Gastroesophageal sphincter (tissue), 4 donors: ENCODE results near the gene CEP19. TPM values are rescaled to one million over a fixed set of nuclear protein-coding genes. Genes with fewer than 3 reads are reported as not detected.

Experiments
- ATAC-seq: fragments of 150-250 bp; one replicate; pipeline ENCODE4 v1.9.1; 2016; ENCODE audit warnings: mild to moderate bottlenecking, moderate library complexity
- H3K27ac ChIP-seq, 4 donors: fragments of 200-600 bp; sonication (generic) in 3 of 4; 1 replicate in 3 of 4; 2 replicates in 1 of 4; pipeline ENCODE4 v1.5.1; 2016 to 2019
- H3K27me3 ChIP-seq: fragments of 200-600 bp; sonication (generic); one replicate; pipeline ENCODE4 v1.5.1; 2019
- H3K36me3 ChIP-seq, 2 donors: fragments of 200-600 bp; sonication (generic); one replicate each; pipeline ENCODE4 v1.5.1; 2019; ENCODE audit warnings: control low read depth in 1 of 2
- H3K4me1 ChIP-seq, 3 donors: fragments of 200-600 bp; sonication (generic); 1 replicate in 2 of 3; 2 replicates in 1 of 3; pipeline ENCODE4 v1.5.1; 2016 to 2019; ENCODE audit warnings: control low read depth in 2 of 3
- H3K4me3 ChIP-seq, 2 donors: fragments of 200-600 bp; sonication (generic); one replicate each; pipeline ENCODE4 v1.5.1; 2019; ENCODE audit warnings: mild to moderate bottlenecking in 1 of 2, moderate library complexity in 1 of 2
- H3K9me3 ChIP-seq, 3 donors: fragments of 200-600 bp; sonication (generic); one replicate each; pipeline ENCODE4 v1.5.1; 2017 to 2019; ENCODE audit warnings: control low read depth in 2 of 3
- EP300 ChIP-seq: sonication (generic); formaldehyde crosslinking; IDR thresholded peaks from one replicate; pipeline ENCODE4 v1.6.1; 2017; ENCODE audit warnings: antibody characterized with exemption, mild to moderate bottlenecking
- POLR2A ChIP-seq, 2 donors: fragments of 450-650 bp; IDR thresholded peaks; one replicate each; pipeline ENCODE4 v1.6.1; 2017; ENCODE audit warnings: antibody characterized with exemption in 2 of 2, mild to moderate bottlenecking in 2 of 2, moderate library complexity in 1 of 2
- POLR2AphosphoS5 ChIP-seq: sonication (generic); formaldehyde crosslinking; IDR thresholded peaks from one replicate; pipeline ENCODE4 v1.6.1; 2017; ENCODE audit warnings: antibody characterized with exemption
- WGBS, 2 donors: methylation state at CpG; one replicate each; pipeline ENCODE4 v1.1.5; 2018; ENCODE audit warnings: low coverage in 1 of 2; 5-methylcytosine and 5-hydroxymethylcytosine counted together
- small RNA-seq, 4 donors: library from RNA; depleted of rRNA; stranded (forward); fragments of <200 nt; gene quantifications; one replicate each; pipeline ENCODE3, GENCODE V24; 2016
- total RNA-seq, 4 donors: library from RNA; depleted of rRNA; stranded (reverse); fragments of >200 nt; gene quantifications; one replicate each; pipeline ENCODE4 v1.1.0, GENCODE V29; 2016
- TF ChIP-seq, protein P1 (sequence below), 4 experiments: fragments of 200-600 bp in 2 of 4; fragments of 450-650 bp in 2 of 4; sonication (generic) in 1 of 4; IDR thresholded peaks; one replicate each; pipeline ENCODE4 v1.5.1; 2017 to 2019; ENCODE audit warnings: antibody characterized with exemption in 4 of 4, mild to moderate bottlenecking in 2 of 4, moderate library complexity in 2 of 4

The CEP19 gene
- total RNA-seq, 4 donors from 2014 or later, result 1.1 to 4.9 (median 2.9) TPM

DNA sequence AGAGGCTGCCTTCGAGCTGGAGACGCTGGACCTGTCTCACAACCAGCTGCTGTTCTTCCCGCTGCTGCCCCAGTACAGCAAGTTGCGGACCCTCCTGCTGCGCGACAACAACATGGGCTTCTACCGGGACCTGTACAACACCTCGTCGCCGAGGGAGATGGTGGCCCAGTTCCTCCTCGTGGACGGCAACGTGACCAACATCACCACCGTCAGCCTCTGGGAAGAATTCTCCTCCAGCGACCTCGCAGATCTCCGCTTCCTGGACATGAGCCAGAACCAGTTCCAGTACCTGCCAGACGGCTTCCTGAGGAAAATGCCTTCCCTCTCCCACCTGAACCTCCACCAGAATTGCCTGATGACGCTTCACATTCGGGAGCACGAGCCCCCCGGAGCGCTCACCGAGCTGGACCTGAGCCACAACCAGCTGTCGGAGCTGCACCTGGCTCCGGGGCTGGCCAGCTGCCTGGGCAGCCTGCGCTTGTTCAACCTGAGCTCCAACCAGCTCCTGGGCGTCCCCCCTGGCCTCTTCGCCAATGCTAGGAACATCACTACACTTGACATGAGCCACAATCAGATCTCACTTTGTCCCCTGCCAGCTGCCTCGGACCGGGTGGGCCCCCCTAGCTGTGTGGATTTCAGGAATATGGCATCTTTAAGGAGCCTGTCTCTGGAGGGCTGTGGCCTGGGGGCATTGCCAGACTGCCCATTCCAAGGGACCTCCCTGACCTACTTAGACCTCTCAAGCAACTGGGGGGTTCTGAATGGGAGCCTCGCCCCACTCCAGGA is 51.5 kb downstream of the CEP19 start:
- Histone ChIP-seq H3K4me3 (no peak overlapping the region), H3K27me3 (no peaks in the 10 kb centered on the region), H3K27ac (no peak overlapping the region), H3K36me3 (peaks cover 0 to 45% of the 10 kb centered on the region in 2 donors), H3K4me1 (no peaks in the 10 kb centered on the region), H3K9me3 (no peaks in the 10 kb centered on the region)
- ATAC-seq, result no peak
- TF ChIP-seq POLR2A (IDR thresholded peaks at IDR 0.05), result no peak
- TF ChIP-seq POLR2AphosphoS5, result no peak
- no peak for TF ChIP-seq EP300
- TF ChIP-seq, protein P1, sequence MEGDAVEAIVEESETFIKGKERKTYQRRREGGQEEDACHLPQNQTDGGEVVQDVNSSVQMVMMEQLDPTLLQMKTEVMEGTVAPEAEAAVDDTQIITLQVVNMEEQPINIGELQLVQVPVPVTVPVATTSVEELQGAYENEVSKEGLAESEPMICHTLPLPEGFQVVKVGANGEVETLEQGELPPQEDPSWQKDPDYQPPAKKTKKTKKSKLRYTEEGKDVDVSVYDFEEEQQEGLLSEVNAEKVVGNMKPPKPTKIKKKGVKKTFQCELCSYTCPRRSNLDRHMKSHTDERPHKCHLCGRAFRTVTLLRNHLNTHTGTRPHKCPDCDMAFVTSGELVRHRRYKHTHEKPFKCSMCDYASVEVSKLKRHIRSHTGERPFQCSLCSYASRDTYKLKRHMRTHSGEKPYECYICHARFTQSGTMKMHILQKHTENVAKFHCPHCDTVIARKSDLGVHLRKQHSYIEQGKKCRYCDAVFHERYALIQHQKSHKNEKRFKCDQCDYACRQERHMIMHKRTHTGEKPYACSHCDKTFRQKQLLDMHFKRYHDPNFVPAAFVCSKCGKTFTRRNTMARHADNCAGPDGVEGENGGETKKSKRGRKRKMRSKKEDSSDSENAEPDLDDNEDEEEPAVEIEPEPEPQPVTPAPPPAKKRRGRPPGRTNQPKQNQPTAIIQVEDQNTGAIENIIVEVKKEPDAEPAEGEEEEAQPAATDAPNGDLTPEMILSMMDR (IDR thresholded peaks at IDR 0.05), result no peak
- WGBS, 2 donors, result 57 to 91% methylated on average over 7 to 8 of the region's 32 CpGs

DNA sequence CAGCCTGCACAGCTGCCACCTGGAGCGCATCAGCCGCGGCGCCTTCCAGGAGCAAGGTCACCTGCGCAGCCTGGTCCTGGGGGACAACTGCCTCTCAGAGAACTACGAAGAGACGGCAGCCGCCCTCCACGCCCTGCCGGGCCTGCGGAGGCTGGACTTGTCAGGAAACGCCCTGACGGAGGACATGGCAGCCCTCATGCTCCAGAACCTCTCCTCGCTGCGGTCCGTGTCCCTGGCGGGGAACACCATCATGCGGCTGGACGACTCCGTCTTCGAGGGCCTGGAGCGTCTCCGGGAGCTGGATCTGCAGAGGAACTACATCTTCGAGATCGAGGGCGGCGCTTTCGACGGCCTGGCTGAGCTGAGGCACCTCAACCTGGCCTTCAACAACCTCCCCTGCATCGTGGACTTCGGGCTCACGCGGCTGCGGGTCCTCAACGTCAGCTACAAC is 52.1 kb downstream of the CEP19 start:
- TF ChIP-seq POLR2AphosphoS5 (no peak), EP300 (no peak), POLR2A (IDR thresholded peaks at IDR 0.05) (no peak)
- Histone ChIP-seq H3K27me3 (no peaks in the 10 kb centered on the region), H3K4me1 (no peaks in the 10 kb centered on the region), H3K27ac (no peak overlapping the region), H3K9me3 (no peaks in the 10 kb centered on the region), H3K36me3 (peaks cover 0 to 51% of the 10 kb centered on the region in 2 donors), H3K4me3 (no peak overlapping the region)
- no peak for ATAC-seq
- WGBS, 2 donors, result 96 to 100% methylated on average over 4 to 19 of the region's 35 CpGs

Small RNA genes lying within 50 kb of the gene (small RNA-seq; reads per million reads assigned to genes)
- 0 reads per million in 4 donors for gene RNU4-89P
- 0 reads per million in 4 donors for gene RNU6-646P

Other genes with a start within 250 kb of the CEP19 start
- gene RNF168, start 208.5 kb downstream of the CEP19 start, total RNA-seq, result 10 to 100 TPM; 19.4 to 26.0 (median 23.7) TPM
- not detected for gene SMCO1, start 196.9 kb downstream of the CEP19 start, total RNA-seq
- gene WDR53, start 143.7 kb downstream of the CEP19 start, total RNA-seq, result 1 to 10 TPM; 3.3 to 8.1 (median 6.8) TPM
- gene FBXO45, start 143.6 kb downstream of the CEP19 start, total RNA-seq, result 10 to 100 TPM in 3 of 4 donors, 1 to 10 TPM in 1; 9.8 to 16.6 (median 13.4) TPM
- gene NRROS, start 72.6 kb downstream of the CEP19 start, total RNA-seq, result 10 to 100 TPM in 1 of 4 donors, 1 to 10 TPM in 3; 6.6 to 14.2 (median 8.4) TPM
- 10 to 100 TPM; 23.8 to 35.6 (median 30.4) TPM for gene PIGX, start 127 bp upstream of the CEP19 start, total RNA-seq
- 10 to 100 TPM; 46.5 to 69.5 (median 61.8) TPM for gene PAK2, start 27.6 kb upstream of the CEP19 start, total RNA-seq
- 10 to 100 TPM; 47.0 to 79.5 (median 52.0) TPM for gene SENP5, start 155.7 kb upstream of the CEP19 start, total RNA-seq
- gene NCBP2, start 230.3 kb upstream of the CEP19 start, total RNA-seq, result 10 to 100 TPM; 46.8 to 53.2 (median 49.7) TPM